RCC 7860 (cell line): ENCODE data around the gene FGB.
"Not testable (repeated sequence)": the region's sequence is repeated elsewhere in the genome, so short reads cannot be mapped to it uniquely, and the experiment has no call there.

Experiments used
- DNase-seq: peaks from one replicate; pipeline ENCODE4 v3.0.0-alpha.2; 2015; ENCODE audit warnings: low spot score
- FAIRE-seq: peaks from 2 replicates; lab custom pipeline; 2012; peaks lifted over from hg19 to GRCh38; lab: Jason Lieb, UNC

FGB gene

DNA sequence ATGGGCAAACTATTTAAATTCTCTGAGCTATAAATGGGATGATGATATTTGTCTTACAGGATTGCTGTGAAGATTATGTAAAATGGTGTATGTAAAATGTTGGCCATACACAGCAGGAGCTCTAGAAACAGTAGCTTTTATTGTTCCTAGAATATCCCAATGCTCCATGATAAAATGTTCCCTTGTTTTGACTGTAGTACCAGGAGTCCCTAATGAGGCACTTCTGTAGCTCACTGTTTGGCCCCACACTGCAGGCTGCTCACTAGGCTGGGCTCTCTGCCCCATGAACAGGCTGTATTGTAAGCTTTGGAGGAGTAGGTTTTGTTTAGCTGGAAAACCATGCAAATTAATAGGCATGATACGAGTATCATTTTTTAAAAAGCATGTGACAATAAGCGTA lies 31.1 kb downstream of the FGB start:
- no peak for DNase-seq
- no peak for FAIRE-seq

DNA sequence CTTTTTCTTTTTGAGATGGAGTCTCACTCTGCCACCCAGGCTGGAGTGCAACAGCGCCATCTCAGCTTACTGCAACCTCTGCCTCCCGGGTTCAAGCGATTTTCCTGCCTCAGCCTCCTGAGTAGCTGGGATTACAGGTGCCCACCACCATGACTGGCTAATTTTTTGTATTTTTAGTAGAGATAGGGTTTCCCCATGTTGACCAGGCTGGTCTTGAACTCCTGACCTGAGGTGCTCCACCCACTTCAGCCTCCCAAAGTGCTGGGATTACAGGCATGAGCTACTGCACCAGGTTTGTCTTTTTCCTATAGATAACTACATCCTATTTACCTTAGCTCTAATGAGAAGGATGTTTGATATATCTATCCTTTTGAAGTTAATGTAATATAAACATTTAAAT lies 31.5 kb downstream of the FGB start:
- not testable (repeated sequence) for FAIRE-seq, DNase-seq

DNA sequence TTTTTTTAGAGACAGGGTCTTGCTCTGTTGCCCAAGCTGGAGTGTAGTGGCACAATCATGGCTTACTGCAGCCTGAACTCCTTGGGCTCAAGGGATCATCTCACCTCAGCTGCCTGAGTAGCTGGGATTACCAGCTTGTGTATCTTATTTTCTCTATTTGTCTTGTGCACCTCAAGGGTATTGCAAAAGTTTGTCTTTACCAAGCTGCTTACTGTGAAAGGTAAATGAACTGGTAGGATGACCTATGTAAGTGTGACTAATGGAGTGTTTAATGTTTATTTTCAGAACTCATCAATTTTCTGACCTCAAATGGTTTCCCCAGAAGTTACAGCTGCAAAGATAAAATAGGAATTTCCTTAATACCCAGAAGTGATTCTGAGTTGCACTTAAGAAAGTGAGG lies 33.0 kb downstream of the FGB start:
- FAIRE-seq (no peak), DNase-seq (no peak)

DNA sequence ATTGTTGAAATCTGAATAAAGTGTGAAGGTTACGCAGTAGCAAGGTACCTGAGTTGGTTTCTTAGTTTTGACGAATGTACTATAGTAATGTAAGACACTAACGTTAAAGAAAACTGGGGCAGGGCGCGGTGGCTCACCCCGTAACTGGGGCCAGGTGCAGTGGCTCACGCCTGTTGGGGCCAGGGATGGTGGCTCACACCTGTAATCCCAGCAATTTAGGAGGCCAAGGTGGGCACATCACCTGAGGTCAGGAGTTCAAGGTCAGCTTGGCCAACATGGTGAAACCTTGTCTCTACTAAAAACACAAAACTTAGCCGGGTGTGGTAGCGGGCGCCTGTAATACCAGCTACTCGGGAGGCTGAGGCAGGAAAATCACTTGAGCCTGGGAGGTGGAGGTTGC lies 34.5 kb downstream of the FGB start:
- DNase-seq, FAIRE-seq: not testable (repeated sequence)

- DNase-seq (no peak), FAIRE-seq (no peak)
These were observed 35.3 kb downstream of the FGB start for GRCh38 chr4:154597798-154598774.

DNA sequence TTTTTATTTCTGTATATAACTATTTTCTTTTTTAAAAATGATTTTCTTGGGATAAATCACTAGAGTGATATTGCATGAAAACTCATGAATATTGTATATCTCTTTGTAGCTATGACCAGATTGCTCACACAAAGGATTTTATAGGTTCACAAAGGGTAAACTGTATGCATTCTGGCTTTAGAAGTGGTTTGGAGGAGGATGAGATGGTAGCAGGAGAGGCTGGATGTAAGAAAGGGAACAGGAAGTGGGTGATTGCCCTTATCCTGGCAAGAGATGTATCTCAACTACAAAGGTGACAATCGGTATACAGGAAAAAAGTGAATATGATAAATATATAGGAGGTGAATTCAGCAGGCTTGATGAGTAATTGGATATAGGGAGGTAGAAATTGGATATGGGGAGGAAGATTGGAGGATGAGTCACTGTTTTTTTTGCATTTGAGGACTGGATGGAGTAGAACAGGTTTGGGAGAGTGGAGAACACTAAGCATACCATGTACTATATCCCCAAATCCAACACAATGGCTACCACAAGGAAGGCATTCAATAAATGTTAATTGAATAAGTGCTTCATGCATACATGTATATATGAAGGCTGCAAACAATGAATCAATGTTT lies 39.7 kb downstream of the FGB start:
- DNase-seq (no peak), FAIRE-seq (no peak)

DNA sequence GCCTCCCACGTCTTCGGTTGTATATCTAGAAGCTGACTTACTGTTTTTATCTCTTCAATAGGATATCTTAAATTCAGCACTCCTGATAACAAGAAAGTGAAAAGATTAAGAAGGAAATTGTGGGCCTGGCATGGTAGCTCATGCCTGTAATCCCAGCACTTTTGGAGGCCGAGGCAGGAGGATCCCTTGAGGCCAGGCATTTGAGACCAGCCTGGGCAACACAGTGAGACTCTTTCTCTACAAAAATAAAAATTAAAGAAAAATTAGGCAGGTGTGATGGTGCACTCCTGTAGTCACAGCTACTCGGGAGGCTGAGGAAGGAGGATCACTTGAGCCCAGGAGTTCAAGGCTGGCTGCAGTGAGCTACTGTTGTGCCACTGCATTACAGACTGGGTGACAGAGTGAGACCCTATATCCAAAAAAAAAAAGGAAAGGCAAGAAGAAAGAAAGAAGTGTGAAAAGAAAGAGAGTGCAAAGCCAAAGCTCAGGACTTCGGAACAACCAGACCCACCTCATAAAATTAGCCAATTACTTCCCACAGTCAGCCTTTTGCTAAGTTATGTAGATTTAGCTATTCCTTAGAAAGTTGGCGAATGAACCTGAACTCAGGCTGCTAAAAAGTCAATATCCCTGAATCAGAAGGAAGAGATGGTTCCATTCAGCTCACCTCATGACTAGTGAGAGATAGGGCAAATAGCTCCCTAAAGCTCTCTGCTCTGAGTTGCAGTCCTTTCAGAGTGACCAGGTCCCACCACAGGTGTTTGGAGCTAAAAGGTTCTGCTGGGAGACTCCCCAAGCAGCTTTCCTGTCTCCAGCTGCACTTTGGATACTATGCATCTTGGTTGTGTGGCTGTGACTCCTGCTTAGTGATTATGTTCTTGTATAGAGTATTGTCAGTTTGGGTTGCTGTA lies 40.5 kb downstream of the FGB start:
- no peak for FAIRE-seq

GRCh38 chr4:154604696-154605200 lies 41.9 kb downstream of the FGB start:
- DNase-seq (no peak), FAIRE-seq (no peak)

More for the DNA sequence above, 40.5 kb downstream of the FGB start:
- DNase-seq = no peak

- FAIRE-seq (no peak), DNase-seq (no peak)
These were observed 44.2 kb downstream of the FGB start for GRCh38 chr4:154606728-154607723.

DNA sequence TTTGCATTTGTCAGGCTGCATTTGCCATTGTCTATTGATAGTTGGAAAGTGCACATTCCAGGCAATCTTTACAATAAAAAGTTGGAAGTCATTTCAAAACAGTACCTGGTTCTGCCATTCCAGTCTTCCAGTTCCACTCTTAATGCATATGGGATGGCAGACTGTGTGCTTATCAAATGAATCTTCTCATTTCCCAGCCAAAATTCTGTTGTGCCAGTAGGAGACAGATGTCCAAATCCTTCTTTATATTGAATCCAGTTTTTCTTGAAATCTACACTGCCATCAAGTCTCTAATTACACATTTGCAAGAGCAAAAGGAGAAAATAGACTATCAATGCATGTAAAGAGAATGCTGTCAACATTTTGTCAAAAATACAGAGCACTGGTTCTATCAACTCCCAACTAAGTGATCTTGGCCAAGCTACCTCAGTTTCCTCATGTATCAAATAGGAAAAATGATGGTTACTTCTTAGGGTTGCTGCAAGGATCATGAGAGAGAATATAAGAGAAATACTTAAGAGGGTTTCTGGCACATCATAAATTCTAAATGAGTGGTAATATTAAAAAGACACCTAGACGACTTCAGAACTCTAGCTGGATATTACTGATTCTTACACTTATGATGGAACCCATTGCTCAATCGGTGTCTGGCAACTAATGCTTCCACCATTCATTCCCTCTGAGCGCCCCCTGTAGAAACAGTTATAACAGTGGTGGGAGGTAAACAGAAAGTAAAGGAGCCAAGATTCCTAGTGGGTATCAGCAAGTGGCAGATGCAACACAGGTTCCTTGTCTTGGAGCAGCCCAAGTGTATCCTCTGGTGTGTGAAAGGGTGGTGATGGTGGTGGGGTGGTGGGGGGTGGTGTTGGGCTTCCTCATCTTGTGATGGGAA lies 45.8 kb downstream of the FGB start:
- FAIRE-seq = no peak
- DNase-seq = no peak

DNA sequence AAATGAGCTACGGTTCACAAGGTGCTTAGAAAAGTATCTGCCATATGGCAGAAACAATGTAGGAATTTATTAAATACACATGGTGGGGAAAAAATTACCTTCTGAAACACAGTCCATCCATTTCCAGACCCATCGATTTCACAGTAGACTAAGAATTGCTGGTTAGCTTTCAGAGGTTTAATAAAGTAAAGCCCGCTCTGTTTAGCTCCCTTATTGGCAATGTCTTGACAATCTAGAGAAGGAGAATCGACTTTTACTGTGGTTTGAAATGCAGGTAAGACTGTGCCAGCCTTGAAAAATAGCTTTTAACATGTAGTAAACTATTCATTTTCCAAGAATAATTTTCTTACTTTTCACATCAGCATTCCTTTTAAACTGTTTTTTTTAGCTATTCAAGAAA lies 46.7 kb downstream of the FGB start:
- FAIRE-seq = no peak

GRCh38 chr4:154610582-154610981 lies 47.8 kb downstream of the FGB start:
- no peak for DNase-seq
- FAIRE-seq = no peak

More for the DNA sequence above, 46.7 kb downstream of the FGB start:
- no peak for DNase-seq

GRCh38 chr4:154611833-154612232 lies 49.0 kb downstream of the FGB start:
- no peak for FAIRE-seq
- no peak for DNase-seq

GRCh38 chr4:154612472-154613414 lies 49.9 kb downstream of the FGB start, which contains the start of gene FGG:
Gene FGG, minus strand, starts transcription at chr4:154612656. Its CDS starts 47 bp downstream, at chr4:154612609.
- DNase-seq = no peak
- no peak for FAIRE-seq

DNA sequence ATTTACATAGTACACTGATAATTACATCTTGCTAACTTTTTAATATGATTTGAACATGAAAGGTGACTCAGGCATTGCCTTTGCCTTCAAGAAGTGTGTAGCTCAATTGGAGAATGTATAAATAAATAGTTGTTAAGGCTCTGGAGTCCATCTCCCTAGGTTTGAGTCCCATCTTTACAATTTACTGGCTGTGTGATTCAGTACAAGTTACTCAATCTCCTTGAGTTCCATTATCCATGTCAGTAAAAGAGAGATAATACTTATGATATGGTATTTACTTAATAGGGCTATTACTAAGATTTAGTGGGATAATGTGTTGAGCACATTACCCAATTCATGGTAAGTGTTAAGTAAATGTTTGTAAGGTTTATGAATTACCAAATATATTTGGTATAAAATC lies 51.5 kb downstream of the FGB start:
- no peak for DNase-seq
- no peak for FAIRE-seq

DNA sequence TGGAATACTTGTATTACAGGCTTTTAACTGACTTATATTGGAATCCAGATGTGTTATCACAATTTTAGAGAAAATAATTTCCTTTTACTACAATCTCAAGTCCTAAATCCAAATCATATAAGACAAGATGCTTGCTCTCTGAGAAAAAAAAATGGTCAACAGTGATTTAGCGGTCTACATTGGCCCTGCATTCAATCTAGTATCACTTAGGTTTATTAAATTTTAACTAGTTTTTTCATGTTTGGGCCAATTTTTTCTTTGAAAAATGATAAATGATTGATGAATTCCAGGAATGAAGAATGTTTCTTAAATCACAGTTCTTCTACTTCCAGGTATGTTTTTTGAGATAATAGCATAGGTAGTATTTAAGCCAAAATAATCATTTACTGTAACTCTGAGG lies 52.4 kb downstream of the FGB start:
- FAIRE-seq (no peak), DNase-seq (no peak)

DNA sequence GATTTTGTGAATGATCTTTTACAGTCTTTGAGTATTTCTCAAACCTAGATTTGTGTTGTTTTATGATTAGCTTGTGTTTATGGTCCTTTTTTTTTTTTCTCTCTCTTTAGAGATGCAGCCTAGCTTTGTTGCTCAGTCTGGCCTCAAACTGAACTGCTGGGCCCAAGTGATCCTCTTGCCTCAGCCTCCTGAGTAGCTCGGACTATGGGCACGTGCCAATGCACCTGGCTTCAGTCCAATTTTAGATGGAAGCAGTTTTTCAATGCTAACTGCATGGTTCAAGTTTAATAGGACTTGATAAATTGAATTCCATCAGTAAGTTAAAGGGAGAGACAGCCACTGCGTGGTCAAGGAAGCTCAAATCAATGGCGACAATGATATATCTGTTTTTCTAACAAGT lies 53.5 kb downstream of the FGB start:
- no peak for FAIRE-seq
- DNase-seq = no peak
